ENCODE results near the gene TMEM179. TPM values are rescaled to one million over a fixed set of nuclear protein-coding genes. Genes with fewer than 3 reads are reported as not detected.

TMEM179 gene
- total RNA-seq, 2 donors from 2014 or later: 1.4 to 6.0 TPM

GRCh38 chr14:104554088-104554607 is 50.4 kb downstream of the TMEM179 start:
- no peak overlapping the region for H3K4me3 ChIP-seq
- H3K4me1 ChIP-seq (replicated peaks): no peaks in the 10 kb centered on the region
- peaks cover 3% of the 10 kb centered on the region for H3K27me3 ChIP-seq (replicated peaks; ENCODE audit: insufficient read depth)
- no peak for DNase-seq (ENCODE audit: low spot score)
- no peak overlapping the region for H3K27ac ChIP-seq
- intact Hi-C loops (cut with DNase I): no loop called here
- TF ChIP-seq POLR2AphosphoS5 (IDR thresholded peaks at IDR 0.05) (no peak), POLR2A (IDR thresholded peaks at IDR 0.05) (no peak), CTCF (IDR thresholded peaks at IDR 0.05) (no peak)
- no peaks in the 10 kb centered on the region for H3K9me3 ChIP-seq
- WGBS: 94% methylated on average over 9 of the region's 12 CpGs
- no peaks in the 10 kb centered on the region for H3K36me3 ChIP-seq

DNA sequence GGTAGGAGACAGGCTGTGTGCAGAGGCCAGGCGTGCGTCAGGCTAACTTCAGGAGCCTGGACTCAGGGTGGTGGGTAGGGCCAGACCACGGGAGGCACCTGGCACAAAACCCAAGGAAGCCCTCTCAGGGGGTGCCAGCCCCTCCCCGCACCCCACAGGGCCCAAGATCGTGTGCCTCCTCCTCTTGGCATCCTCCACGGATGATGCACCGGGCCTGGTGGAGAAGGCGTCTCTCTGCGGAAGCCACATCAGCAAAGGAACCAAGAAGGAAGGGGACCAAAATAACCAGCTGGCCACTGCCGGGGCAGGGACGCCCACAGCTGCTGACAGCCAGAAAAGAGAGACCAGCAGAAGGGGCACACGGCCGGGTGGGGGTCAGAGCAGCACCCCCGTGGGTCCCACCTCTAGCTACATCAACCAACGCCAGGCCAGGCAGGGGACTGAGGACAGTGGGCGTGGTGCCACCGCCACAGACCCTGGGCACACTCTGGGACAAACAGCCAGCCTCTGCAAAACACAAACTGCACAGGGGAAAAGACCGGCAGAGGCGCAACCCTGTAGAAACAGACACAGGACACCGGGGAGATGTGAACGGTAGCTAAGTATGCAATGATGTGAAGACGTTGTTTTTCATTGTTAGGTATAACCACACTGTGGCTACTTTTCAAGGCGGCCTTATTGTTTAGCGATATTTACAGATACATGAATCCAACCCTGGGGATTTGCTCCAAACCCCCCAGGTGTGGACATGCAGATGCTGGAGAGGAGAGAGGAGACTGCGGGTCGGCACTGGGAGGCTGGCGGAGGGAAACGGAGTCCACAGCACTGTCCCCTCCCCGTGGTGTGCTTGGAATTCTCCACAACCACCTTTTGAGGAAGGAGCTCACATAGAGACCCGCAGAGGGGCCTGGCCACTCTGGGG is 51.1 kb downstream of the TMEM179 start:
- H3K36me3 ChIP-seq: no peaks in the 10 kb centered on the region
- H3K4me3 ChIP-seq: no peak overlapping the region
- DNase-seq (ENCODE audit: low spot score): no peak
- H3K9me3 ChIP-seq: no peaks in the 10 kb centered on the region
- H3K4me1 ChIP-seq (replicated peaks): no peaks in the 10 kb centered on the region
- intact Hi-C loops (cut with DNase I): no loop called here
- H3K27ac ChIP-seq: no peak overlapping the region
- H3K27me3 ChIP-seq (replicated peaks; ENCODE audit: insufficient read depth): peaks cover 3% of the 10 kb centered on the region
- no peak for TF ChIP-seq POLR2A (IDR thresholded peaks at IDR 0.05)
- 89% methylated on average over 30 of the region's 30 CpGs for WGBS

- Histone ChIP-seq H3K4me1 (replicated peaks) (no peaks in the 10 kb centered on the region), H3K27me3 (replicated peaks; ENCODE audit: insufficient read depth) (peaks cover 3% of the 10 kb centered on the region), H3K4me3 (no peak overlapping the region), H3K27ac (no peak overlapping the region), H3K36me3 (no peaks in the 10 kb centered on the region), H3K9me3 (no peaks in the 10 kb centered on the region)
- intact Hi-C loops (cut with DNase I): no loop called here
- DNase-seq (ENCODE audit: low spot score): no peak
- WGBS: 72% methylated on average over 9 of the region's 9 CpGs
- TF ChIP-seq POLR2A (IDR thresholded peaks at IDR 0.05) (no peak), POLR2AphosphoS5 (IDR thresholded peaks at IDR 0.05) (no peak), CTCF (IDR thresholded peaks at IDR 0.05) (no peak)
These were observed 51.8 kb downstream of the TMEM179 start for GRCh38 chr14:104552738-104553125.

GRCh38 chr14:104551851-104552737 is 52.5 kb downstream of the TMEM179 start:
- Histone ChIP-seq H3K4me1 (replicated peaks) (no peaks in the 10 kb centered on the region), H3K27ac (no peak overlapping the region), H3K9me3 (no peaks in the 10 kb centered on the region), H3K4me3 (no peak overlapping the region), H3K27me3 (replicated peaks; ENCODE audit: insufficient read depth) (peaks cover 8% of the 10 kb centered on the region), H3K36me3 (no peaks in the 10 kb centered on the region)
- no peak for TF ChIP-seq CTCF (IDR thresholded peaks at IDR 0.05)
- no peak for TF ChIP-seq POLR2A (IDR thresholded peaks at IDR 0.05)
- no peak for TF ChIP-seq POLR2AphosphoS5 (IDR thresholded peaks at IDR 0.05)
- no peak for DNase-seq (ENCODE audit: low spot score)
- WGBS: 79% methylated on average over 31 of the region's 33 CpGs
- intact Hi-C loops (cut with DNase I): no loop called here
